K562 (cell line): ENCODE results near the gene ABCB10. TPM values are rescaled to one million over a fixed set of nuclear protein-coding genes. Genes with fewer than 3 reads are reported as not detected.

Source experiments
- BACH1 ChIP-seq: fragments of 200-800 bp; sonication (Bioruptor generic); IDR thresholded peaks from 2 replicates; pipeline ENCODE4 v1.6.1; 2016; ENCODE audit warnings: missing genetic modification characterization, missing compliant biosample characterization
- CBX2 ChIP-seq: fragments of 200-600 bp; sonication (generic); IDR thresholded peaks from one replicate; pipeline ENCODE4 v1.6.1; 2012; ENCODE audit warnings: mild to moderate bottlenecking, low read length, inconsistent platforms; ENCODE audit not compliant: insufficient read depth, poor library complexity, severe bottlenecking
- CEBPB ChIP-seq: fragments of 450-650 bp; IDR thresholded peaks from 2 replicates; pipeline ENCODE4 v1.6.1; 2016; ENCODE audit warnings: missing genetic modification characterization, missing compliant biosample characterization
- GTF2B ChIP-seq: IDR thresholded peaks from 2 replicates; pipeline ENCODE4 v1.6.1; 2011; ENCODE audit not compliant: insufficient read length; ENCODE audit errors: extremely low read depth
- GTF3C2 ChIP-seq: IDR thresholded peaks from 3 replicates; pipeline ENCODE4 v1.6.1; 2011; ENCODE audit warnings: borderline replicate concordance, mild to moderate bottlenecking, moderate library complexity; ENCODE audit not compliant: insufficient read length; ENCODE audit errors: extremely low read depth
- HMGXB4 ChIP-seq: sonication (generic); formaldehyde crosslinking; IDR thresholded peaks from 2 replicates; pipeline ENCODE4 v1.8.1; 2023; ENCODE audit warnings: mild to moderate bottlenecking, missing genetic modification reagents
- PATZ1 ChIP-seq: fragments of 250-450 bp; sonication (Bioruptor Pico); IDR thresholded peaks from 2 replicates; pipeline ENCODE4 v1.5.0; 2020; ENCODE audit warnings: mild to moderate bottlenecking, borderline replicate concordance
- POLR2A ChIP-seq: fragments of 450-650 bp; conservative IDR thresholded peaks from 2 replicates; pipeline ENCODE4 v1.6.1; 2016
- POLR2G ChIP-seq: fragments of 200-400 bp; formaldehyde crosslinking; IDR thresholded peaks from 2 replicates; pipeline ENCODE4 v1.6.1; 2017; ENCODE audit warnings: low read depth, mild to moderate bottlenecking, antibody characterized with exemption, low read length, moderate library complexity
- PRMT5 ChIP-seq: sonication (generic); formaldehyde crosslinking; IDR thresholded peaks from 2 replicates; pipeline ENCODE4 v1.5.0; 2020; ENCODE audit warnings: missing genetic modification reagents
- PTRF ChIP-seq: fragments of 450-650 bp; IDR thresholded peaks from 2 replicates; pipeline ENCODE4 v1.6.1; 2016; ENCODE audit warnings: mild to moderate bottlenecking, missing genetic modification characterization, missing compliant biosample characterization
- RAD21 ChIP-seq, 2 experiments: fragments of 250-450 bp in 1 of 2; fragments of 450-650 bp in 1 of 2; sonication (Bioruptor Pico) in 1 of 2; formaldehyde crosslinking in 1 of 2; IDR thresholded peaks in 1 of 2; conservative IDR thresholded peaks in 1 of 2; 2 replicates each; pipeline versions ENCODE4 v1.4.0 to v1.8.0; 2020 to 2022; ENCODE audit warnings: mild to moderate bottlenecking in 2 of 2, moderate library complexity in 1 of 2
- SNAPC5 ChIP-seq: fragments of 250-450 bp; sonication (Bioruptor Pico); IDR thresholded peaks from 2 replicates; pipeline ENCODE4 v1.8.0; 2021; ENCODE audit warnings: moderate library complexity, mild to moderate bottlenecking, inconsistent platforms
- SRSF1 ChIP-seq: fragments of 200-400 bp; formaldehyde crosslinking; IDR thresholded peaks from 2 replicates; pipeline ENCODE4 v1.6.1; 2017; ENCODE audit warnings: mild to moderate bottlenecking, low read depth, low read length, moderate library complexity
- SRSF3 ChIP-seq: fragments of 200-400 bp; formaldehyde crosslinking; IDR thresholded peaks from 2 replicates; pipeline ENCODE4 v1.6.1; 2016; ENCODE audit warnings: mild to moderate bottlenecking, low read length, moderate library complexity; ENCODE audit not compliant: insufficient read depth
- TARDBP ChIP-seq: fragments of 450-650 bp; IDR thresholded peaks from 2 replicates; pipeline ENCODE4 v1.6.1; 2016
- TBL1XR1 ChIP-seq, 2 experiments: IDR thresholded peaks; 2 replicates each; pipeline ENCODE4 v1.6.1; 2012; ENCODE audit warnings: improper control_type of control experiment in 2 of 2, low read length in 2 of 2, mild to moderate bottlenecking in 1 of 2
- TRIM28 ChIP-seq: fragments of 450-650 bp; IDR thresholded peaks from 2 replicates; pipeline ENCODE4 v1.6.1; 2017
- ZFX ChIP-seq: sonication (generic); formaldehyde crosslinking; IDR thresholded peaks from 2 replicates; pipeline ENCODE4 v1.8.0; 2022; ENCODE audit warnings: mild to moderate bottlenecking, missing genetic modification reagents, moderate library complexity
- ZNF175 ChIP-seq: fragments of 200-800 bp; sonication (Bioruptor generic); IDR thresholded peaks from 2 replicates; pipeline ENCODE4 v1.6.1; 2016; ENCODE audit warnings: low read depth, mild to moderate bottlenecking, missing genetic modification characterization, missing compliant biosample characterization
- ZNF232 ChIP-seq: sonication (generic); formaldehyde crosslinking; IDR thresholded peaks from 2 replicates; pipeline ENCODE4 v1.8.0; 2022; ENCODE audit warnings: mild to moderate bottlenecking, missing genetic modification reagents
- polyA plus RNA-seq, 8 experiments: library from polyadenylated mRNA; depleted of rRNA in 4 of 8; stranded (reverse) in 5 of 8; unstranded in 3 of 8; fragments of >200 nt; fragmentation: Nextera tagmentation in 2 of 8; fragmentation: Illumina TruSeq in 1 of 8; extraction: Ambion mirVana in 2 of 8; extraction: Trizol in 1 of 8; gene quantifications; 2 replicates each; pipeline versions ENCODE4 v1.2.1 to v1.2.3, GENCODE V29; 2011 to 2014; ENCODE audit warnings: inconsistent platforms in 1 of 8, missing spikeins in 1 of 8
- total RNA-seq, 7 experiments: library from RNA; depleted of rRNA in 6 of 7; stranded (reverse); fragments of >200 nt in 6 of 7; fragmentation: Illumina TruSeq in 2 of 7; extraction: Trizol in 2 of 7; gene quantifications; 2 replicates each; pipeline versions ENCODE4 v1.2.1 to v1.2.3, GENCODE V29; 2011 to 2021; ENCODE audit warnings: low replicate concordance in 1 of 7

ABCB10 gene
- total and polyA plus RNA-seq, 9 of the 15 experiments (the other 6 are each of a cell fraction or from before 2014, with no cell fraction given), result 12.4 to 54.8 (median 36.4) TPM

GRCh38 chr1:229554886-229555621 lies 3.5 kb downstream of the ABCB10 start (continued):
- TF ChIP-seq POLR2G (no peak), PTRF (tag) (no peak), RAD21 (CRISPR knock-in tag; conservative IDR thresholded peaks at IDR 0.05 in 1 of 2, IDR thresholded peaks at IDR 0.05 in 1 of 2) (no peak), SRSF1 (no peak), SRSF3 (no peak), ZNF232 (no peak), PRMT5 (CRISPR knock-in tag) (no peak), GTF2B (no peak), PATZ1 (CRISPR knock-in tag) (no peak), CBX2 (no peak), TARDBP (peak; percentile 95), SNAPC5 (CRISPR knock-in tag) (no peak), POLR2A (no peak), CEBPB (peak; percentile 77), ZFX (CRISPR knock-in tag) (peak; percentile 66), GTF3C2 (no peak), HMGXB4 (CRISPR knock-in tag) (no peak), TRIM28 (peak; percentile 72), ZNF175 (CRISPR knock-in tag) (peak; percentile 94), BACH1 (tag) (peak; percentile 83; the same call in 1 of the 2 replicates), TBL1XR1 (IDR thresholded peaks at IDR 0.05; ENCODE audit: low read length in 2 of 2) (peak; percentile 96 to 97)
